Loucy (cell line): ENCODE results near the gene CCDC33.

Experiments used
- H2AFZ ChIP-seq: fragments of 200-600 bp; sonication (generic); 2 replicates; pipeline ENCODE4 v1.6.0; 2016; ENCODE audit warnings: antibody characterized with exemption, mild to moderate bottlenecking, low read length, moderate library complexity
- H3F3A ChIP-seq: fragments of 200-600 bp; 2 replicates; pipeline ENCODE4 v1.6.0; 2016; ENCODE audit warnings: antibody characterized with exemption, low read depth, mild to moderate bottlenecking
- H3K27me3 ChIP-seq: fragments of 200-600 bp; sonication (generic); 2 replicates; pipeline ENCODE4 v1.6.1; 2014; ENCODE audit warnings: low read length, mild to moderate bottlenecking; ENCODE audit not compliant: insufficient read depth, poor library complexity, severe bottlenecking
- H3K36me3 ChIP-seq: fragments of 200-600 bp; sonication (generic); 2 replicates; pipeline ENCODE4 v1.6.1; 2016; ENCODE audit warnings: low read length; ENCODE audit not compliant: insufficient read depth
- H3K4me1 ChIP-seq: fragments of 200-600 bp; sonication (generic); 2 replicates; pipeline ENCODE4 v1.5.1; 2014; ENCODE audit warnings: low read length, mild to moderate bottlenecking; ENCODE audit not compliant: insufficient read depth, poor library complexity, severe bottlenecking
- H3K4me2 ChIP-seq: fragments of 200-600 bp; sonication (generic); 2 replicates; pipeline ENCODE4 v1.6.0; 2014; ENCODE audit warnings: antibody characterized with exemption, low read length, low read depth, mild to moderate bottlenecking; ENCODE audit not compliant: poor library complexity, severe bottlenecking
- H3K4me3 ChIP-seq: fragments of 200-600 bp; sonication (generic); 2 replicates; pipeline ENCODE4 v1.5.1; 2014; ENCODE audit warnings: low read length, mild to moderate bottlenecking, mixed read lengths; ENCODE audit not compliant: poor library complexity, severe bottlenecking
- H3K79me2 ChIP-seq: fragments of 200-600 bp; sonication (generic); 2 replicates; pipeline ENCODE4 v1.6.1; 2014; ENCODE audit warnings: low read length; ENCODE audit not compliant: insufficient read depth
- H3K9ac ChIP-seq: fragments of 200-600 bp; sonication (generic); 2 replicates; pipeline ENCODE4 v1.6.0; 2014; ENCODE audit warnings: mild to moderate bottlenecking, low read depth, low read length, moderate library complexity; ENCODE audit not compliant: poor library complexity, severe bottlenecking
- H3K9me2 ChIP-seq: fragments of 200-600 bp; sonication (generic); replicated peaks from 2 replicates; pipeline ENCODE4 v1.6.1; 2016; ENCODE audit warnings: low read depth, low read length, mixed read lengths
- H3K9me3 ChIP-seq: fragments of 200-600 bp; sonication (generic); 2 replicates; pipeline ENCODE4 v1.6.1; 2014; ENCODE audit warnings: mild to moderate bottlenecking, antibody characterized with exemption, low read length, low read depth; ENCODE audit not compliant: insufficient read depth
- H4K20me1 ChIP-seq: fragments of 200-600 bp; sonication (generic); 2 replicates; pipeline ENCODE4 v1.6.0; 2014; ENCODE audit warnings: antibody characterized with exemption, low read length, mild to moderate bottlenecking; ENCODE audit not compliant: insufficient read depth, poor library complexity, severe bottlenecking
- EZH2phosphoT487 ChIP-seq: fragments of 200-600 bp; IDR thresholded peaks from 2 replicates; pipeline ENCODE4 v1.6.1; 2018; ENCODE audit warnings: antibody characterized with exemption, mild to moderate bottlenecking, moderate library complexity, borderline replicate concordance
- TF ChIP-seq, protein P1 (sequence below): fragments of 200-600 bp; sonication (generic); conservative IDR thresholded peaks from 2 replicates; pipeline ENCODE4 v1.5.1; 2014; ENCODE audit warnings: mild to moderate bottlenecking, antibody characterized with exemption, low read length

Gene CCDC33

DNA sequence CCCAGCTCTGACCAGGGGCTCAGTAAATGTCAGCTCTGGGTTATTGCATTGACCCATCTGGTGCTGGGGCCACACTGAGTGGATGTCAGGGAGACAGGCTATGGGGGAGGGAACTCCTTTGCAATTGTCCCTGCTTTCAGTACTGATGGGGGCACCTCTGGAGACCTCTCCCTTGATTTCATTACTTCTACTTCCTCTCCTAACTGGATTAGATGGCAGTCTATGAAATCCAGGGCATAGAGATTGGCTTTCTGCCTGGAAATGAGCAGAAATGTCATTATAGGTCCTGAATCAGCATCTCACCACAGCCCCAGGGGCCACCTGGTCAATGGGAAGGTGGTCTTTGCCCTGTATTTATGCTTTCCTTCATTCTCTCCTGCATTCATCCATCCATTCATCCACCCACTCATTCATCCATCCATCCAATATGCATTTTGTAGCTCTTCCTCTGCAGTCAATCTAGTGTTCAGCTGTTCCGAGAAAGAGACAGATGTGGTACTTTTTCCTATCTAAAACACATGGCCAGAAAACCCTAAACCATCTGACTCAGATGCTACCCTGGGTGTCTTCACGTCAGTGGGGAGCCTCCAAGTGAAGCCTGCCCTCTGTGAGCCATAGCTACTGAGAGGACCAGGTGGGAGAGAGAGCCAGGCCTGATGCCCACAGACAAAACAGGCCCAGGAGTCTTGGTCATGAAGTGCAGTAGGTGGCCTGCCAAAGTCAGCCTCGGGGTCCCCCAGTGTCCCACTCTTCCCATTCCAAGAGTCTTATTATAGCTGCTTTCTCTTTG is 57.1 kb downstream of the CCDC33 start:
- Histone ChIP-seq H3K9me3 (no peaks in the 10 kb centered on the region), H2AFZ (no peak overlapping the region), H3K9ac (no peak overlapping the region), H3K36me3 (no peaks in the 10 kb centered on the region), H4K20me1 (no peaks in the 10 kb centered on the region), H3K4me2 (no peak overlapping the region), H3K79me2 (no peaks in the 10 kb centered on the region), H3K4me1 (peaks cover 48% of the 10 kb centered on the region), H3F3A (peaks cover 10% of the 10 kb centered on the region; the same call in 1 of the 2 replicates), H3K4me3 (no peak overlapping the region), H3K9me2 (no peaks in the 10 kb centered on the region), H3K27me3 (no peaks in the 10 kb centered on the region)
- TF ChIP-seq, protein P1, sequence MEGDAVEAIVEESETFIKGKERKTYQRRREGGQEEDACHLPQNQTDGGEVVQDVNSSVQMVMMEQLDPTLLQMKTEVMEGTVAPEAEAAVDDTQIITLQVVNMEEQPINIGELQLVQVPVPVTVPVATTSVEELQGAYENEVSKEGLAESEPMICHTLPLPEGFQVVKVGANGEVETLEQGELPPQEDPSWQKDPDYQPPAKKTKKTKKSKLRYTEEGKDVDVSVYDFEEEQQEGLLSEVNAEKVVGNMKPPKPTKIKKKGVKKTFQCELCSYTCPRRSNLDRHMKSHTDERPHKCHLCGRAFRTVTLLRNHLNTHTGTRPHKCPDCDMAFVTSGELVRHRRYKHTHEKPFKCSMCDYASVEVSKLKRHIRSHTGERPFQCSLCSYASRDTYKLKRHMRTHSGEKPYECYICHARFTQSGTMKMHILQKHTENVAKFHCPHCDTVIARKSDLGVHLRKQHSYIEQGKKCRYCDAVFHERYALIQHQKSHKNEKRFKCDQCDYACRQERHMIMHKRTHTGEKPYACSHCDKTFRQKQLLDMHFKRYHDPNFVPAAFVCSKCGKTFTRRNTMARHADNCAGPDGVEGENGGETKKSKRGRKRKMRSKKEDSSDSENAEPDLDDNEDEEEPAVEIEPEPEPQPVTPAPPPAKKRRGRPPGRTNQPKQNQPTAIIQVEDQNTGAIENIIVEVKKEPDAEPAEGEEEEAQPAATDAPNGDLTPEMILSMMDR, result no peak
- TF ChIP-seq EZH2phosphoT487, result no peak

DNA sequence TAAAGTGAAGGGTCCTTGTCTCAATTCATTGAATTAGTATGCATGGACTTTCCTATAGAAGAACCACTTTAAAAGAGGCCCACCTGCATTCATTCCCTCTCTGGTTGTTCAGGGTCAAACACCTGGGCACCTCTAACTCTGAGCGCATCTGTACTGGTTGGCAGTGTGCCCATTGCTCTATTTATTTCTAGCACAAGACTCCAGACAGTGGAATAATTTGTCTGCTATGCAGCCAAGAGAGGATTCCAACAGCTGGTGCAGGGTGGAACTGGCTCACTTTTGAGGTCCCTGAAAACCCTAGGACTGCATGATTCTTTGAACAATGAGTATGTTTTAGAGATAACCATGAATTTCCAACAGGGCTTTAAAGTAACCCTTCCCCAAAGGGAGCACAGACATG is 57.9 kb downstream of the CCDC33 start:
- Histone ChIP-seq H2AFZ (no peak overlapping the region), H3K4me2 (no peak overlapping the region), H3K4me1 (peaks cover 44% of the 10 kb centered on the region), H3K9me3 (no peaks in the 10 kb centered on the region), H3K79me2 (no peaks in the 10 kb centered on the region), H4K20me1 (no peaks in the 10 kb centered on the region), H3K9ac (no peak overlapping the region), H3K4me3 (no peak overlapping the region), H3K36me3 (no peaks in the 10 kb centered on the region), H3K27me3 (no peaks in the 10 kb centered on the region), H3K9me2 (no peaks in the 10 kb centered on the region), H3F3A (peaks cover 10% of the 10 kb centered on the region; the same call in 1 of the 2 replicates)
- TF ChIP-seq EZH2phosphoT487, result no peak
- TF ChIP-seq, protein P1, result no peak

DNA sequence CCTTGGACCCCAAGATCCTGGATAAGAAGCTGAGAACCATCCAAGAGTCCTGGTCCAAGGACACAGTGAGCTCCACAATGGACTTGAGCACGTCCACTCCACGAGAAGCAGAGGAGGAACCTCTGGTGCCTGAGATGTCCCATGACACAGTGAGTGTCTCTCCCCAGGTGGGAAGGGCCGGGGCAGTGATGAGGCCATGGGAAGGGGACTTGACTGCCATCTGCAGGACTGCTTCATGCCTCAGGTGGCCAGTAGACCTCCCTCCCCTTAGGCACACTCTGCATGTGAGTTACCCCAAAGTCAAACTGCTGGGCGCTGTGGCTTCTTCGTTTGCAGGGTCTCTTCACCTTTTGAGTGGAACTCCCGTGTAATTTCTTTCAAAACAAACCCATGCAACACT is 59.7 kb downstream of the CCDC33 start:
- Histone ChIP-seq H3K9ac (no peak overlapping the region), H3K79me2 (no peaks in the 10 kb centered on the region), H4K20me1 (no peaks in the 10 kb centered on the region), H3K4me3 (no peak overlapping the region), H3K9me2 (no peaks in the 10 kb centered on the region), H3K27me3 (no peaks in the 10 kb centered on the region), H3K36me3 (no peaks in the 10 kb centered on the region), H3K9me3 (no peaks in the 10 kb centered on the region), H3K4me1 (peaks cover 29% of the 10 kb centered on the region), H3F3A (peaks cover 5% of the 10 kb centered on the region; the same call in 1 of the 2 replicates), H3K4me2 (no peak overlapping the region), H2AFZ (no peak overlapping the region)
- TF ChIP-seq, protein P1, result peak; percentile 53
- no peak for TF ChIP-seq EZH2phosphoT487
